ENCODE measurements around the gene NLGN2. TPM values are rescaled to one million over a fixed set of nuclear protein-coding genes. Genes with fewer than 3 reads are reported as not detected.

NLGN2 gene
- total RNA-seq, 2 experiments from 2014 or later, result 7.6 to 8.4 TPM

DNA sequence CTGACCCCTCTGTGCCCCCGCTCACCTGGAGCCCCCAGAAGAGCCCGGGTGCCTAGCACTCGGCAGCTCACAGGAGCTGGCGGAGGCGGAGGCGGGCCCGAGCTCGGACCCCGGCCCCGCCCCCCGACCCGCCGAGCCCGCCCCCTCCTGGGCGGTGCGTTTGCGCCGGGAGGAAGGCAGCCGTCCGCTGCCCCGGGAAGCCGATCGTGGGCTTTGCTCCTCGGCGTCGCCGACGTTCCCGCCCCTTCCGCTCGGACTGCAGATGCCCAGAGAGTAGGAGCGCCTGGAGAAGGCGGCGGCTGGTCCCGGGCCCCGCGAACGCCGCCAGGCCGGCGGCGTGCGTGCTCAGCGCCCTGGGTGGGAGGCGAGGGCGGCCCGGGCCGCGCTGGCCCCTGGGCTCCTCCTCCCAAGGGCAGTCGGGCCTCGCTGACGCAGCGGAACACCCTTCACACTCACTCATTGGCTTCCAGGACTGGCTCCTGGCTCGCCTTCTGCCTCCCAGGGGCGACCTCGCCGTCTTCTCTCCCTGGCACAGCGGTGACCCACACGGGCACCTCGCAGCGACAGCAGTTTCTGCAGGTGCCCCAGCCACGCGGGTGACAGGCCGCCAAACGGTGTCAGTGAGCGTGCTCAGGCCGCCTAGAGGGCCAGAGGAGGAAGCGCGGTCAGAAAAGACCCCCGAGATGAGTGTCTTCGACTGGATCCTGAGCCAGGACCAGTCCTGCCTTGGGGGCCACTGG, 13.0 kb upstream of the NLGN2 start, which contains the start of gene PLSCR3:
TSS of gene PLSCR3 (minus strand) at position 74 of the 740 bp plus-strand sequence. CDS start 415 bp downstream, outside the sequence.
- Mint-ChIP-seq H3K4me1 (ENCODE audit: low read depth) (peaks cover 37% of the 10 kb centered on the region), H3K9me3 (no peaks in the 10 kb centered on the region), H3K27me3 (no peaks in the 10 kb centered on the region), H3K4me3 (peak within 1 kb of the TSS; percentile 96), H3K27ac (peak within 1 kb of the TSS; percentile 94), H3K36me3 (ENCODE audit: low read depth) (peaks cover 40% of the 10 kb centered on the region)
- Histone ChIP-seq H3K36me3 (ENCODE audit: insufficient read depth, low read length) (peaks cover 32% of the 10 kb centered on the region), H3K4me3 (ENCODE audit: low read length) (peak within 1 kb of the TSS; percentile 82), H3K27me3 (ENCODE audit: control insufficient read depth in 1 of 2, insufficient read depth in 2 of 2, low read length in 2 of 2) (no peaks in the 10 kb centered on the region), H3K9me3 (ENCODE audit: control insufficient read depth in 1 of 2, insufficient read depth in 1 of 2, low read length in 2 of 2) (no peaks in the 10 kb centered on the region), H3K4me1 (ENCODE audit: insufficient read depth, low read length) (peaks cover 48% of the 10 kb centered on the region), H3K27ac (ENCODE audit: low read depth in 1 of 2, low read length in 2 of 2) (peak within 1 kb of the TSS; percentile 68 to 79)
- ChIA-PET CTCF (interaction anchor here (0.9 to 1.8 kb wide), 5 partner anchors 9 to 42 kb away, joined by 4 to 10 read pairs (median 6); partner anchors contain the start of gene TMEM256), POLR2A (interaction anchor here (0.8 to 2.9 kb wide), 7 partner anchors 9 to 293 kb away, joined by 3 to 31 read pairs (median 6); partner anchors contain the start of genes ACAP1, CHRNB1, TMEM102 and TMEM256)
- intact Hi-C loops (cut with DNase I, micrococcal nuclease), result loop anchor here (1.0 to 5.0 kb wide), 4 partner anchors 10 to 93 kb away; partner anchors contain the start of gene TMEM256 (in 2 of the 2)
- DNase-seq (peak; percentile 56 to 90 (median 80)), ATAC-seq (ENCODE audit: poor library complexity) (peak; percentile 87)
- TF ChIP-seq, protein P1, sequence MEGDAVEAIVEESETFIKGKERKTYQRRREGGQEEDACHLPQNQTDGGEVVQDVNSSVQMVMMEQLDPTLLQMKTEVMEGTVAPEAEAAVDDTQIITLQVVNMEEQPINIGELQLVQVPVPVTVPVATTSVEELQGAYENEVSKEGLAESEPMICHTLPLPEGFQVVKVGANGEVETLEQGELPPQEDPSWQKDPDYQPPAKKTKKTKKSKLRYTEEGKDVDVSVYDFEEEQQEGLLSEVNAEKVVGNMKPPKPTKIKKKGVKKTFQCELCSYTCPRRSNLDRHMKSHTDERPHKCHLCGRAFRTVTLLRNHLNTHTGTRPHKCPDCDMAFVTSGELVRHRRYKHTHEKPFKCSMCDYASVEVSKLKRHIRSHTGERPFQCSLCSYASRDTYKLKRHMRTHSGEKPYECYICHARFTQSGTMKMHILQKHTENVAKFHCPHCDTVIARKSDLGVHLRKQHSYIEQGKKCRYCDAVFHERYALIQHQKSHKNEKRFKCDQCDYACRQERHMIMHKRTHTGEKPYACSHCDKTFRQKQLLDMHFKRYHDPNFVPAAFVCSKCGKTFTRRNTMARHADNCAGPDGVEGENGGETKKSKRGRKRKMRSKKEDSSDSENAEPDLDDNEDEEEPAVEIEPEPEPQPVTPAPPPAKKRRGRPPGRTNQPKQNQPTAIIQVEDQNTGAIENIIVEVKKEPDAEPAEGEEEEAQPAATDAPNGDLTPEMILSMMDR (IDR thresholded peaks at IDR 0.05), result peak; percentile 20

GRCh38 chr17:7396147-7396546, 11.5 kb upstream of the NLGN2 start:
- Mint-ChIP-seq H3K36me3 (ENCODE audit: low read depth) (peaks cover 25% of the 10 kb centered on the region), H3K4me3 (peak overlapping the region; percentile 65), H3K9me3 (no peaks in the 10 kb centered on the region), H3K4me1 (ENCODE audit: low read depth) (peaks cover 36% of the 10 kb centered on the region), H3K27ac (peak overlapping the region; percentile 24), H3K27me3 (no peaks in the 10 kb centered on the region)
- ChIA-PET POLR2A (interaction anchor here (1.3 kb wide), 1 partner anchor 8 kb away, joined by 6 read pairs; the partner anchor contains the start of gene TMEM256), CTCF (interaction anchor here (1.4 kb wide), 1 partner anchor 12 kb away, joined by 4 read pairs; no protein-coding TSS in a partner anchor)
- intact Hi-C loops (cut with DNase I, micrococcal nuclease), result loop anchor here in 1 of 2 experiments (5.0 kb wide), 1 partner anchor 91 kb away; no protein-coding TSS in a partner anchor
- Histone ChIP-seq H3K4me1 (ENCODE audit: insufficient read depth, low read length) (peaks cover 33% of the 10 kb centered on the region), H3K4me3 (ENCODE audit: low read length) (no peak overlapping the region), H3K9me3 (ENCODE audit: control insufficient read depth in 1 of 2, insufficient read depth in 1 of 2, low read length in 2 of 2) (no peaks in the 10 kb centered on the region), H3K36me3 (ENCODE audit: insufficient read depth, low read length) (peaks cover 16% of the 10 kb centered on the region), H3K27me3 (ENCODE audit: control insufficient read depth in 1 of 2, insufficient read depth in 2 of 2, low read length in 2 of 2) (no peaks in the 10 kb centered on the region), H3K27ac (ENCODE audit: low read depth in 1 of 2, low read length in 2 of 2) (no peak overlapping the region)
- no peak for ATAC-seq (ENCODE audit: poor library complexity)
- DNase-seq, result no peak
- TF ChIP-seq, protein P1 (IDR thresholded peaks at IDR 0.05), result no peak

GRCh38 chr17:7398612-7399011, 9.0 kb upstream of the NLGN2 start:
- ATAC-seq (ENCODE audit: poor library complexity), result no peak
- no peak for DNase-seq
- no peaks in the 10 kb centered on the region for H3K27me3 Mint-ChIP-seq
- Histone ChIP-seq H3K4me3 (ENCODE audit: low read length) (no peak overlapping the region), H3K27ac (ENCODE audit: low read depth in 1 of 2, low read length in 2 of 2) (no peak overlapping the region), H3K9me3 (ENCODE audit: control insufficient read depth in 1 of 2, insufficient read depth in 1 of 2, low read length in 2 of 2) (no peaks in the 10 kb centered on the region), H3K27me3 (ENCODE audit: control insufficient read depth in 1 of 2, insufficient read depth in 2 of 2, low read length in 2 of 2) (no peaks in the 10 kb centered on the region), H3K4me1 (ENCODE audit: insufficient read depth, low read length) (peaks cover 17% of the 10 kb centered on the region), H3K36me3 (ENCODE audit: insufficient read depth, low read length) (no peaks in the 10 kb centered on the region)
- H3K27ac Mint-ChIP-seq, result no peak overlapping the region
- TF ChIP-seq, protein P1 (IDR thresholded peaks at IDR 0.05), result no peak
- intact Hi-C loops (cut with DNase I, micrococcal nuclease), result loop anchor here in 1 of 2 experiments (5.0 kb wide), 1 partner anchor 89 kb away; no protein-coding TSS in a partner anchor
- H3K4me1 Mint-ChIP-seq (ENCODE audit: low read depth), result peaks cover 28% of the 10 kb centered on the region
- ChIA-PET CTCF (interaction anchor here (1.1 kb wide), 1 partner anchor 13 kb away, joined by 3 read pairs; no protein-coding TSS in a partner anchor), POLR2A (interaction anchor here (2.0 kb wide), 1 partner anchor 15 kb away, joined by 9 read pairs; no protein-coding TSS in a partner anchor)
- peak overlapping the region; percentile 38 for H3K4me3 Mint-ChIP-seq
- peaks cover 6% of the 10 kb centered on the region for H3K36me3 Mint-ChIP-seq (ENCODE audit: low read depth)
- no peaks in the 10 kb centered on the region for H3K9me3 Mint-ChIP-seq

Data from CD4-positive, alpha-beta T cell (primary cell).